HepG2 (cell line): ENCODE data around the gene RSKR. TPM values are rescaled to one million over a fixed set of nuclear protein-coding genes. Genes with fewer than 3 reads are reported as not detected.

Source experiments
- ATAC-seq: fragments of 200-7000 bp; cut with Tn5 transposase; 3 replicates; pipeline ENCODE4 v1.9.1; 2020; ENCODE audit warnings: mild to moderate bottlenecking, moderate library complexity
- BruUV-seq: library from RNA; stranded (reverse); fragments of 400-500 nt; replicated peaks from 2 replicates; lab custom pipeline; 2021; lab: Mats Ljungman, UMichigan
- CTCF ChIA-PET: fragments of 300-600 bp; formaldehyde crosslinking; extraction: SDS; loops from one replicate; lab custom pipeline; 2021; ENCODE audit warnings: low total read pairs, inconsistent platforms, low intra/inter-chr PET ratio; lab: Yijun Ruan, JAX
- POLR2A ChIA-PET: fragments of 350-600 bp; sonication (Branson Sonifier 250); formaldehyde crosslinking; loops from one replicate; lab custom pipeline; 2020; ENCODE audit warnings: antibody characterized with exemption, inconsistent platforms; lab: Yijun Ruan, JAX
- DNase-seq: peaks from one replicate; pipeline ENCODE4 v3.0.0-alpha.2; 2015; ENCODE audit warnings: low spot score
- FAIRE-seq: peaks from 3 replicates; lab custom pipeline; 2011; peaks lifted over from hg19 to GRCh38; lab: Jason Lieb, UNC
- H2AFZ ChIP-seq: one replicate; pipeline ENCODE4 v1.6.1; 2011; ENCODE audit warnings: low read length, inconsistent platforms
- H3K27ac ChIP-seq: fragments of 300-600 bp; 3 replicates; pipeline ENCODE4 v1.8.0; 2011; ENCODE audit warnings: mixed run types, mild to moderate bottlenecking, mixed read lengths, low read length, inconsistent platforms; ENCODE audit not compliant: insufficient read depth; ENCODE audit errors: extremely low read length
- H3K27me3 ChIP-seq, 2 experiments: fragments of 200-600 bp in 1 of 2; 2 replicates in 1 of 2; 3 replicates in 1 of 2; pipeline versions ENCODE4 v1.6.0 to v1.8.0; 2011; ENCODE audit warnings: low read length in 2 of 2, mild to moderate bottlenecking in 2 of 2, moderate library complexity in 2 of 2, inconsistent platforms in 1 of 2; ENCODE audit not compliant: insufficient read depth in 2 of 2, control insufficient read depth in 1 of 2
- H3K36me3 ChIP-seq, 2 experiments: fragments of 200-600 bp in 1 of 2; replicated peaks in 1 of 2; 2 replicates in 1 of 2; 3 replicates in 1 of 2; pipeline versions ENCODE4 v1.5.1 to v1.8.0; 2011; ENCODE audit warnings: low read length in 2 of 2, inconsistent platforms in 1 of 2; ENCODE audit not compliant: insufficient read depth in 2 of 2, control insufficient read depth in 1 of 2
- H3K4me1 ChIP-seq: 2 replicates; pipeline ENCODE4 v1.5.1; 2012; ENCODE audit warnings: low read length, inconsistent platforms; ENCODE audit not compliant: insufficient read depth
- H3K4me2 ChIP-seq: 2 replicates; pipeline ENCODE4 v1.6.0; 2011; ENCODE audit warnings: low read depth, low read length, inconsistent platforms
- H3K4me3 ChIP-seq, 3 experiments: fragments of 200-600 bp in 1 of 3; sonication (generic), shearing (Covaris generic) in 1 of 3; replicated peaks in 1 of 3; 2 replicates each; pipeline ENCODE4 v1.5.1; 2011 to 2016; ENCODE audit warnings: low read length in 3 of 3, inconsistent platforms in 2 of 3, low read depth in 2 of 3, mild to moderate bottlenecking in 2 of 3, control low read depth in 1 of 3, mixed read lengths in 1 of 3; ENCODE audit not compliant: insufficient read depth in 1 of 3
- H3K79me2 ChIP-seq: one replicate; pipeline ENCODE4 v1.6.1; 2011; ENCODE audit warnings: low read length, inconsistent platforms; ENCODE audit not compliant: insufficient read depth
- H3K9ac ChIP-seq: 2 replicates; pipeline ENCODE4 v1.6.0; 2011; ENCODE audit warnings: mild to moderate bottlenecking, low read depth, low read length, inconsistent platforms; ENCODE audit not compliant: insufficient read depth
- H3K9me3 ChIP-seq: 2 replicates; pipeline ENCODE4 v1.5.1; 2012; ENCODE audit warnings: mild to moderate bottlenecking, low read length
- H4K20me1 ChIP-seq: 2 replicates; pipeline ENCODE4 v1.6.0; 2011; ENCODE audit warnings: inconsistent platforms, mild to moderate bottlenecking, low read length, moderate library complexity; ENCODE audit not compliant: insufficient read depth
- CEBPG ChIP-seq: IDR thresholded peaks from 2 replicates; pipeline ENCODE4 v1.6.1; 2016
- CHCHD3 ChIP-seq: sonication (generic); formaldehyde crosslinking; IDR thresholded peaks from 2 replicates; pipeline ENCODE4 v1.8.0; 2022; ENCODE audit warnings: mild to moderate bottlenecking, missing genetic modification reagents, moderate library complexity
- EED ChIP-seq: sonication (generic); formaldehyde crosslinking; IDR thresholded peaks from 2 replicates; pipeline ENCODE4 v1.5.0; 2020; ENCODE audit warnings: mild to moderate bottlenecking, missing genetic modification reagents
- ETV5 ChIP-seq: IDR thresholded peaks from 2 replicates; pipeline ENCODE4 v1.6.1; 2018; ENCODE audit warnings: missing biosample characterization, missing genetic modification reagents, inconsistent platforms, borderline replicate concordance
- GTF3A ChIP-seq: sonication (generic); formaldehyde crosslinking; conservative IDR thresholded peaks from 2 replicates; pipeline ENCODE4 v1.4.0; 2020; ENCODE audit warnings: mild to moderate bottlenecking, missing genetic modification reagents
- GZF1 ChIP-seq: sonication (generic); formaldehyde crosslinking; IDR thresholded peaks from 2 replicates; pipeline ENCODE4 v1.5.1; 2020; ENCODE audit warnings: mild to moderate bottlenecking, missing genetic modification reagents
- KAT2B ChIP-seq: fragments of 150-350 bp; IDR thresholded peaks from 2 replicates; pipeline ENCODE4 v1.6.1; 2014; ENCODE audit warnings: low read depth, low read length, borderline replicate concordance
- NFYC ChIP-seq: IDR thresholded peaks from 2 replicates; pipeline ENCODE4 v1.6.1; 2016; ENCODE audit warnings: missing genetic modification reagents, missing compliant biosample characterization
- RBM22 ChIP-seq: fragments of 200-400 bp; formaldehyde crosslinking; optimal IDR thresholded peaks from 2 replicates; pipeline ENCODE3; 2017; ENCODE audit warnings: mild to moderate bottlenecking, low read length, moderate library complexity
- SYNCRIP ChIP-seq: fragments of 200-400 bp; formaldehyde crosslinking; IDR thresholded peaks from 2 replicates; pipeline ENCODE4 v1.6.1; 2018; ENCODE audit warnings: mild to moderate bottlenecking, low read depth, low read length; ENCODE audit not compliant: insufficient read depth
- XBP1 ChIP-seq: sonication (generic); formaldehyde crosslinking; IDR thresholded peaks from 2 replicates; pipeline ENCODE4 v1.5.0; 2020; ENCODE audit warnings: missing genetic modification reagents
- ZFP1 ChIP-seq: IDR thresholded peaks from 2 replicates; pipeline ENCODE4 v1.6.1; 2016
- ZFP36L2 ChIP-seq: sonication (generic); formaldehyde crosslinking; IDR thresholded peaks from 2 replicates; pipeline ENCODE4 v1.4.0; 2020; ENCODE audit warnings: missing genetic modification reagents
- ZNF12 ChIP-seq: sonication (generic); formaldehyde crosslinking; IDR thresholded peaks from 2 replicates; pipeline ENCODE4 v1.5.0; 2020; ENCODE audit warnings: missing genetic modification reagents
- ZNF577 ChIP-seq: sonication (generic); formaldehyde crosslinking; IDR thresholded peaks from 2 replicates; pipeline ENCODE4 v1.4.0; 2020; ENCODE audit warnings: mild to moderate bottlenecking, low read depth, missing genetic modification reagents, borderline replicate concordance
- ZNF598 ChIP-seq: sonication (generic); formaldehyde crosslinking; IDR thresholded peaks from 2 replicates; pipeline ENCODE4 v1.5.1; 2020; ENCODE audit warnings: mild to moderate bottlenecking, missing genetic modification reagents, borderline replicate concordance
- ZNF746 ChIP-seq: sonication (generic); formaldehyde crosslinking; IDR thresholded peaks from 2 replicates; pipeline ENCODE4 v1.8.0; 2022; ENCODE audit warnings: mild to moderate bottlenecking, missing genetic modification reagents
- WGBS: methylation state at CpG from one replicate; pipeline ENCODE4 v1.1.6; 2017; ENCODE audit warnings: low lambda C conversion rate; 5-methylcytosine and 5-hydroxymethylcytosine counted together
- in situ Hi-C: cut with HindIII; loops from 2 replicates; pipeline ENCODE4 v1.10.0; 2017; ENCODE audit warnings: low pct_unique_long_range_greater_than_20kb; ENCODE audit not compliant: extremely low pct_ligation_motif_present
- intact Hi-C: fragments of 100-400 bp; cut with micrococcal nuclease; formaldehyde crosslinking; loops from one replicate; pipeline ENCODE4 v1.10.0; 2022; ENCODE audit not compliant: unreplicated experiment
- polyA plus RNA-seq, 8 experiments: library from polyadenylated mRNA; depleted of rRNA in 3 of 8; stranded (reverse) in 7 of 8; unstranded in 1 of 8; fragments of >200 nt; fragmentation: Illumina TruSeq in 4 of 8; extraction: Trizol in 4 of 8; gene quantifications; 2 replicates each; pipeline versions ENCODE4 v1.2.1 to v1.2.3, GENCODE V29; 2011 to 2016; ENCODE audit warnings: low read depth in 4 of 8, missing spikeins in 1 of 8, mixed read lengths in 1 of 8; ENCODE audit not compliant: insufficient read depth in 1 of 8
- total RNA-seq, 5 experiments: library from RNA; depleted of rRNA; stranded (reverse); fragments of >200 nt; fragmentation: Illumina TruSeq; extraction: Trizol; gene quantifications; 2 replicates each; pipeline ENCODE4 v1.2.3, GENCODE V29; 2016; ENCODE audit warnings: low read depth in 1 of 5
- TF ChIP-seq, protein P1 (sequence below): sonication (generic); formaldehyde crosslinking; IDR thresholded peaks from 2 replicates; pipeline ENCODE4 v1.4.0; 2020; ENCODE audit warnings: missing genetic modification reagents
- TF ChIP-seq, protein P2 (sequence below), 2 experiments: IDR thresholded peaks; 2 replicates each; pipeline ENCODE4 v1.6.1; 2011 to 2012; ENCODE audit warnings: low read length in 2 of 2, borderline replicate concordance in 1 of 2, low read depth in 1 of 2, mild to moderate bottlenecking in 1 of 2, moderate library complexity in 1 of 2

The RSKR gene
- total and polyA plus RNA-seq, 2 of the 13 experiments (the other 11 are each of a cell fraction or from before 2014, with no cell fraction given), result 5.0 to 10.4 TPM

DNA sequence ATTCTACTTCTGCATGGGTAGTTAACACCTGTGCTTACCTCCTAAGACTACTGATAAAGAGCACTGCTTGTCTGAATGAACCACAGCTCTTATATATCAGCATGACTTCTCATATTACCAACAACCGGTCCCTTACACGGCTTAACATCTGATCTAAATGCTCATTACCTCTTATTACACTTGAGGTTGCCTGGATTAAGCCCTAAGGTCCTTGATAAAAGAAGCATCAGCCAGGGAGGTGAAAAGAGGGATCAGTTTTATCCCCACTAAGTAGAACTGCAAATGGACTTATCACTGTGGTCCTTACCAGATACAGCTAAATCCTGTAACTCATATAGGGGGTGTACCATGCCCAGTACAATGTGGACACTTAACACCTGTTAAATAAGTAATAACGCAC, 8.2 kb upstream of the RSKR start:
- no peaks in the 10 kb centered on the region for H3K27me3 ChIP-seq
- H2AFZ ChIP-seq, result no peak overlapping the region
- no peaks in the 10 kb centered on the region for H3K79me2 ChIP-seq
- no peak for FAIRE-seq
- no peak for DNase-seq
- 98% methylated on average over 3 of the region's 3 CpGs for WGBS
- intact Hi-C loops, result no loop called here
- CTCF ChIA-PET, result no interaction called here
- TF ChIP-seq XBP1 (CRISPR knock-in tag) (no peak), ZFP36L2 (CRISPR knock-in tag) (no peak), CHCHD3 (CRISPR knock-in tag) (no peak), RBM22 (no peak), ZNF598 (CRISPR knock-in tag) (no peak), ZNF12 (CRISPR knock-in tag) (no peak), ETV5 (CRISPR knock-in tag) (no peak), KAT2B (no peak), GTF3A (CRISPR knock-in tag) (no peak), ZNF577 (CRISPR knock-in tag) (no peak), ZFP1 (CRISPR knock-in tag) (no peak), NFYC (CRISPR knock-in tag) (no peak), CEBPG (CRISPR knock-in tag) (no peak), ZNF746 (CRISPR knock-in tag) (no peak), GZF1 (CRISPR knock-in tag) (no peak), EED (CRISPR knock-in tag) (no peak), SYNCRIP (no peak)
- TF ChIP-seq, protein P1, sequence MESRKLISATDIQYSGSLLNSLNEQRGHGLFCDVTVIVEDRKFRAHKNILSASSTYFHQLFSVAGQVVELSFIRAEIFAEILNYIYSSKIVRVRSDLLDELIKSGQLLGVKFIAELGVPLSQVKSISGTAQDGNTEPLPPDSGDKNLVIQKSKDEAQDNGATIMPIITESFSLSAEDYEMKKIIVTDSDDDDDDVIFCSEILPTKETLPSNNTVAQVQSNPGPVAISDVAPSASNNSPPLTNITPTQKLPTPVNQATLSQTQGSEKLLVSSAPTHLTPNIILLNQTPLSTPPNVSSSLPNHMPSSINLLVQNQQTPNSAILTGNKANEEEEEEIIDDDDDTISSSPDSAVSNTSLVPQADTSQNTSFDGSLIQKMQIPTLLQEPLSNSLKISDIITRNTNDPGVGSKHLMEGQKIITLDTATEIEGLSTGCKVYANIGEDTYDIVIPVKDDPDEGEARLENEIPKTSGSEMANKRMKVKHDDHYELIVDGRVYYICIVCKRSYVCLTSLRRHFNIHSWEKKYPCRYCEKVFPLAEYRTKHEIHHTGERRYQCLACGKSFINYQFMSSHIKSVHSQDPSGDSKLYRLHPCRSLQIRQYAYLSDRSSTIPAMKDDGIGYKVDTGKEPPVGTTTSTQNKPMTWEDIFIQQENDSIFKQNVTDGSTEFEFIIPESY (CRISPR knock-in tag), result no peak
- TF ChIP-seq, protein P2, sequence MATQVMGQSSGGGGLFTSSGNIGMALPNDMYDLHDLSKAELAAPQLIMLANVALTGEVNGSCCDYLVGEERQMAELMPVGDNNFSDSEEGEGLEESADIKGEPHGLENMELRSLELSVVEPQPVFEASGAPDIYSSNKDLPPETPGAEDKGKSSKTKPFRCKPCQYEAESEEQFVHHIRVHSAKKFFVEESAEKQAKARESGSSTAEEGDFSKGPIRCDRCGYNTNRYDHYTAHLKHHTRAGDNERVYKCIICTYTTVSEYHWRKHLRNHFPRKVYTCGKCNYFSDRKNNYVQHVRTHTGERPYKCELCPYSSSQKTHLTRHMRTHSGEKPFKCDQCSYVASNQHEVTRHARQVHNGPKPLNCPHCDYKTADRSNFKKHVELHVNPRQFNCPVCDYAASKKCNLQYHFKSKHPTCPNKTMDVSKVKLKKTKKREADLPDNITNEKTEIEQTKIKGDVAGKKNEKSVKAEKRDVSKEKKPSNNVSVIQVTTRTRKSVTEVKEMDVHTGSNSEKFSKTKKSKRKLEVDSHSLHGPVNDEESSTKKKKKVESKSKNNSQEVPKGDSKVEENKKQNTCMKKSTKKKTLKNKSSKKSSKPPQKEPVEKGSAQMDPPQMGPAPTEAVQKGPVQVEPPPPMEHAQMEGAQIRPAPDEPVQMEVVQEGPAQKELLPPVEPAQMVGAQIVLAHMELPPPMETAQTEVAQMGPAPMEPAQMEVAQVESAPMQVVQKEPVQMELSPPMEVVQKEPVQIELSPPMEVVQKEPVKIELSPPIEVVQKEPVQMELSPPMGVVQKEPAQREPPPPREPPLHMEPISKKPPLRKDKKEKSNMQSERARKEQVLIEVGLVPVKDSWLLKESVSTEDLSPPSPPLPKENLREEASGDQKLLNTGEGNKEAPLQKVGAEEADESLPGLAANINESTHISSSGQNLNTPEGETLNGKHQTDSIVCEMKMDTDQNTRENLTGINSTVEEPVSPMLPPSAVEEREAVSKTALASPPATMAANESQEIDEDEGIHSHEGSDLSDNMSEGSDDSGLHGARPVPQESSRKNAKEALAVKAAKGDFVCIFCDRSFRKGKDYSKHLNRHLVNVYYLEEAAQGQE (IDR thresholded peaks at IDR 0.05; ENCODE audit: borderline replicate concordance in 1 of 2, low read depth in 1 of 2, low read length in 2 of 2), result no peak
- TF ChIP-seq, all 625 proteins: peak for 0
- Histone ChIP-seq H3K4me3 (no peak overlapping the region), H4K20me1 (no peaks in the 10 kb centered on the region), H3K9me3 (no peaks in the 10 kb centered on the region), H3K36me3 (peaks cover 34 to 70% of the 10 kb centered on the region in 2 experiments), H3K9ac (no peak overlapping the region), H3K27ac (no peak overlapping the region), H3K4me1 (peaks cover 5% of the 10 kb centered on the region; the same call in 1 of the 2 replicates), H3K4me2 (no peak overlapping the region)
- BruUV-seq, result no TSS peak
- POLR2A ChIA-PET, result no interaction called here
- in situ Hi-C loops, result loop anchor here (5.0 kb wide), 1 partner anchor 50 kb away; the partner anchor contains the start of gene PIGS
- ATAC-seq, result no peak
